HepG2 (cell line): ENCODE results near the gene TRPT1. TPM values are rescaled to one million over a fixed set of nuclear protein-coding genes. Genes with fewer than 3 reads are reported as not detected.

Experiments used
- ETV6 ChIP-seq: sonication (generic); formaldehyde crosslinking; conservative IDR thresholded peaks from 2 replicates; pipeline ENCODE4 v1.4.0; 2020; ENCODE audit warnings: missing genetic modification reagents
- FOXK2 ChIP-seq: fragments of 450-650 bp; IDR thresholded peaks from 2 replicates; pipeline ENCODE4 v1.6.1; 2016
- HNRNPL ChIP-seq: fragments of 200-400 bp; formaldehyde crosslinking; IDR thresholded peaks from 2 replicates; pipeline ENCODE4 v1.6.1; 2017; ENCODE audit warnings: mild to moderate bottlenecking, low read depth, low read length
- JUND ChIP-seq: sonication (generic); formaldehyde crosslinking; IDR thresholded peaks from 2 replicates; pipeline ENCODE4 v1.8.0; 2022; ENCODE audit warnings: mild to moderate bottlenecking, missing genetic modification reagents
- NFE2L2 ChIP-seq: fragments of 150-350 bp; IDR thresholded peaks from 2 replicates; pipeline ENCODE4 v1.6.1; 2014; ENCODE audit warnings: low read length
- PHF21A ChIP-seq: sonication (generic); formaldehyde crosslinking; IDR thresholded peaks from 2 replicates; pipeline ENCODE4 v1.5.0; 2020; ENCODE audit warnings: mild to moderate bottlenecking, missing genetic modification reagents
- PPARG ChIP-seq: conservative IDR thresholded peaks from 2 replicates; pipeline ENCODE4 v1.6.1; 2016; ENCODE audit warnings: missing biosample characterization, missing genetic modification reagents
- SP5 ChIP-seq: IDR thresholded peaks from 2 replicates; pipeline ENCODE4 v1.6.1; 2016; ENCODE audit warnings: low read depth, borderline replicate concordance
- TOE1 ChIP-seq: sonication (generic); formaldehyde crosslinking; IDR thresholded peaks from 2 replicates; pipeline ENCODE4 v1.4.0; 2020; ENCODE audit warnings: mild to moderate bottlenecking, missing genetic modification reagents
- ZNF841 ChIP-seq: sonication (generic); formaldehyde crosslinking; IDR thresholded peaks from 2 replicates; pipeline ENCODE4 v1.8.1; 2023; ENCODE audit warnings: missing genetic modification reagents, borderline replicate concordance
- polyA plus RNA-seq, 8 experiments: library from polyadenylated mRNA; depleted of rRNA in 3 of 8; stranded (reverse) in 7 of 8; unstranded in 1 of 8; fragments of >200 nt; fragmentation: Illumina TruSeq in 4 of 8; extraction: Trizol in 4 of 8; gene quantifications; 2 replicates each; pipeline versions ENCODE4 v1.2.1 to v1.2.3, GENCODE V29; 2011 to 2016; ENCODE audit warnings: low read depth in 4 of 8, missing spikeins in 1 of 8, mixed read lengths in 1 of 8; ENCODE audit not compliant: insufficient read depth in 1 of 8
- total RNA-seq, 5 experiments: library from RNA; depleted of rRNA; stranded (reverse); fragments of >200 nt; fragmentation: Illumina TruSeq; extraction: Trizol; gene quantifications; 2 replicates each; pipeline ENCODE4 v1.2.3, GENCODE V29; 2016; ENCODE audit warnings: low read depth in 1 of 5
- TF ChIP-seq, protein P1 (sequence below): sonication (generic); formaldehyde crosslinking; IDR thresholded peaks from 2 replicates; pipeline ENCODE4 v1.5.1; 2020; ENCODE audit warnings: missing genetic modification reagents, mild to moderate bottlenecking, borderline replicate concordance
- TF ChIP-seq, protein P2 (sequence below): sonication (generic); formaldehyde crosslinking; IDR thresholded peaks from 2 replicates; pipeline ENCODE4 v1.4.0; 2020; ENCODE audit warnings: mild to moderate bottlenecking, low read depth, missing genetic modification reagents
- TF ChIP-seq, protein P3 (sequence below): IDR thresholded peaks from 2 replicates; pipeline ENCODE4 v1.6.1; 2016; ENCODE audit warnings: low read depth, missing genetic modification reagents, missing compliant biosample characterization

Gene TRPT1
- total and polyA plus RNA-seq, 2 of the 13 experiments (the other 11 are each of a cell fraction or from before 2014, with no cell fraction given): 24.8 to 40.7 TPM

DNA sequence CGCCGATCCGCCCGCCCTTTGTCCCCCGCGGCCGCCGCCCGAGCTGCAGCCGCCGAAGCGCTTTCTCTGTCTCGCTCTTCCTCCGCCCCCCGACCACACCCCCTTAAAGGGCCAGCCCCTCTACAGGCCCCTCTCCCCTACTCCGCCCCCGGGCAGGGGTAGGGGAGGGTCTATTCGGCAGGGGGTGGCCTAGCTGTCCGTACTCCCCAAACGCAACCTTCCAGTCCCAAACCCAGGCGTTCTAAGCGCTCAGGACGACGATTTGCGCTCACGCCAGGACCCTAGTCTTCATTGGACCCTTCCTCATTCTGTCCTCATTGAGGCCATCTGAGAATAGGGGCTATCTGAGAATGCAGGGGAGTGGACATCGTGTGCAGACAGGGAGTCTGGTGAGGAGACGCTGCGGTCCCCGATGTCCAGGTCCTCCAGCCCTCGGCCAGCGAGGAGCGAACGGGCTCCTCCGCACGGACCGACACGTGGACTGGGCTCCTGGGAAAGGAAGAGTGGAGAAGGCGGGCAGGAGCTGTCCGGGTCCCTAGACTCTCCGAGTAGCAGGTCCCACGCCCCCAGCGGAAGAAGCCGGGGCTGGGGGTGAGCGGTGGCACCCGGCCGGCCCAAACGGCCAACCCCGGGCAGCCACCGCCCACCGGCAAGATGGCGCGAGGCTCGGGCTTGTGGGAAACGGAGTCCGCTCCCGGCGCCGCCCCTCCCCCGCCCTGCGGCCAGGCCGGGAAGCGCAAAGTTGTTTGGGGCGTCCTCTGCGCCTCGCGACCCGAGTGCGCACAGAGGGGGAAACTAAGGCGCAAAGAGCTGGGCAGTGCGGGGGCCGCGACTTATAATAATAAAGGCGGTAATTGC is 21.1 kb upstream of the TRPT1 start, which contains the start of gene PPP1R14B (continued):
- TF ChIP-seq, protein P1, sequence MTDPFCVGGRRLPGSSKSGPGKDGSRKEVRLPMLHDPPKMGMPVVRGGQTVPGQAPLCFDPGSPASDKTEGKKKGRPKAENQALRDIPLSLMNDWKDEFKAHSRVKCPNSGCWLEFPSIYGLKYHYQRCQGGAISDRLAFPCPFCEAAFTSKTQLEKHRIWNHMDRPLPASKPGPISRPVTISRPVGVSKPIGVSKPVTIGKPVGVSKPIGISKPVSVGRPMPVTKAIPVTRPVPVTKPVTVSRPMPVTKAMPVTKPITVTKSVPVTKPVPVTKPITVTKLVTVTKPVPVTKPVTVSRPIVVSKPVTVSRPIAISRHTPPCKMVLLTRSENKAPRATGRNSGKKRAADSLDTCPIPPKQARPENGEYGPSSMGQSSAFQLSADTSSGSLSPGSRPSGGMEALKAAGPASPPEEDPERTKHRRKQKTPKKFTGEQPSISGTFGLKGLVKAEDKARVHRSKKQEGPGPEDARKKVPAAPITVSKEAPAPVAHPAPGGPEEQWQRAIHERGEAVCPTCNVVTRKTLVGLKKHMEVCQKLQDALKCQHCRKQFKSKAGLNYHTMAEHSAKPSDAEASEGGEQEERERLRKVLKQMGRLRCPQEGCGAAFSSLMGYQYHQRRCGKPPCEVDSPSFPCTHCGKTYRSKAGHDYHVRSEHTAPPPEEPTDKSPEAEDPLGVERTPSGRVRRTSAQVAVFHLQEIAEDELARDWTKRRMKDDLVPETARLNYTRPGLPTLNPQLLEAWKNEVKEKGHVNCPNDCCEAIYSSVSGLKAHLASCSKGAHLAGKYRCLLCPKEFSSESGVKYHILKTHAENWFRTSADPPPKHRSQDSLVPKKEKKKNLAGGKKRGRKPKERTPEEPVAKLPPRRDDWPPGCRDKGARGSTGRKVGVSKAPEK (CRISPR knock-in tag): peak; percentile 41; the same call in 1 of the 2 replicates
- no peak for TF ChIP-seq TOE1 (CRISPR knock-in tag)
- no peak for TF ChIP-seq JUND
- TF ChIP-seq FOXK2: no peak
- no peak for TF ChIP-seq NFE2L2
- 0 out of 2 replicates have a peak, but pooled peaks have one; percentile 35 for TF ChIP-seq HNRNPL
- TF ChIP-seq ZNF841: no peak
- 0 out of 2 replicates have a peak, but pooled peaks have one; percentile 7 for TF ChIP-seq PPARG (CRISPR knock-in tag)
- TF ChIP-seq, protein P2, sequence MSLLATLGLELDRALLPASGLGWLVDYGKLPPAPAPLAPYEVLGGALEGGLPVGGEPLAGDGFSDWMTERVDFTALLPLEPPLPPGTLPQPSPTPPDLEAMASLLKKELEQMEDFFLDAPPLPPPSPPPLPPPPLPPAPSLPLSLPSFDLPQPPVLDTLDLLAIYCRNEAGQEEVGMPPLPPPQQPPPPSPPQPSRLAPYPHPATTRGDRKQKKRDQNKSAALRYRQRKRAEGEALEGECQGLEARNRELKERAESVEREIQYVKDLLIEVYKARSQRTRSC (CRISPR knock-in tag): no peak
- TF ChIP-seq SP5: peak; percentile 67
- TF ChIP-seq, protein P3, sequence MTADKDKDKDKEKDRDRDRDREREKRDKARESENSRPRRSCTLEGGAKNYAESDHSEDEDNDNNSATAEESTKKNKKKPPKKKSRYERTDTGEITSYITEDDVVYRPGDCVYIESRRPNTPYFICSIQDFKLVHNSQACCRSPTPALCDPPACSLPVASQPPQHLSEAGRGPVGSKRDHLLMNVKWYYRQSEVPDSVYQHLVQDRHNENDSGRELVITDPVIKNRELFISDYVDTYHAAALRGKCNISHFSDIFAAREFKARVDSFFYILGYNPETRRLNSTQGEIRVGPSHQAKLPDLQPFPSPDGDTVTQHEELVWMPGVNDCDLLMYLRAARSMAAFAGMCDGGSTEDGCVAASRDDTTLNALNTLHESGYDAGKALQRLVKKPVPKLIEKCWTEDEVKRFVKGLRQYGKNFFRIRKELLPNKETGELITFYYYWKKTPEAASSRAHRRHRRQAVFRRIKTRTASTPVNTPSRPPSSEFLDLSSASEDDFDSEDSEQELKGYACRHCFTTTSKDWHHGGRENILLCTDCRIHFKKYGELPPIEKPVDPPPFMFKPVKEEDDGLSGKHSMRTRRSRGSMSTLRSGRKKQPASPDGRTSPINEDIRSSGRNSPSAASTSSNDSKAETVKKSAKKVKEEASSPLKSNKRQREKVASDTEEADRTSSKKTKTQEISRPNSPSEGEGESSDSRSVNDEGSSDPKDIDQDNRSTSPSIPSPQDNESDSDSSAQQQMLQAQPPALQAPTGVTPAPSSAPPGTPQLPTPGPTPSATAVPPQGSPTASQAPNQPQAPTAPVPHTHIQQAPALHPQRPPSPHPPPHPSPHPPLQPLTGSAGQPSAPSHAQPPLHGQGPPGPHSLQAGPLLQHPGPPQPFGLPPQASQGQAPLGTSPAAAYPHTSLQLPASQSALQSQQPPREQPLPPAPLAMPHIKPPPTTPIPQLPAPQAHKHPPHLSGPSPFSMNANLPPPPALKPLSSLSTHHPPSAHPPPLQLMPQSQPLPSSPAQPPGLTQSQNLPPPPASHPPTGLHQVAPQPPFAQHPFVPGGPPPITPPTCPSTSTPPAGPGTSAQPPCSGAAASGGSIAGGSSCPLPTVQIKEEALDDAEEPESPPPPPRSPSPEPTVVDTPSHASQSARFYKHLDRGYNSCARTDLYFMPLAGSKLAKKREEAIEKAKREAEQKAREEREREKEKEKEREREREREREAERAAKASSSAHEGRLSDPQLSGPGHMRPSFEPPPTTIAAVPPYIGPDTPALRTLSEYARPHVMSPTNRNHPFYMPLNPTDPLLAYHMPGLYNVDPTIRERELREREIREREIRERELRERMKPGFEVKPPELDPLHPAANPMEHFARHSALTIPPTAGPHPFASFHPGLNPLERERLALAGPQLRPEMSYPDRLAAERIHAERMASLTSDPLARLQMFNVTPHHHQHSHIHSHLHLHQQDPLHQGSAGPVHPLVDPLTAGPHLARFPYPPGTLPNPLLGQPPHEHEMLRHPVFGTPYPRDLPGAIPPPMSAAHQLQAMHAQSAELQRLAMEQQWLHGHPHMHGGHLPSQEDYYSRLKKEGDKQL (CRISPR knock-in tag): no peak
- TF ChIP-seq ETV6 (CRISPR knock-in tag): 0 out of 2 replicates have a peak, but pooled peaks have one; percentile 19
- TF ChIP-seq PHF21A (CRISPR knock-in tag): peak; percentile 50
